ENCODE measurements around the gene RGMA.

Gene RGMA

DNA sequence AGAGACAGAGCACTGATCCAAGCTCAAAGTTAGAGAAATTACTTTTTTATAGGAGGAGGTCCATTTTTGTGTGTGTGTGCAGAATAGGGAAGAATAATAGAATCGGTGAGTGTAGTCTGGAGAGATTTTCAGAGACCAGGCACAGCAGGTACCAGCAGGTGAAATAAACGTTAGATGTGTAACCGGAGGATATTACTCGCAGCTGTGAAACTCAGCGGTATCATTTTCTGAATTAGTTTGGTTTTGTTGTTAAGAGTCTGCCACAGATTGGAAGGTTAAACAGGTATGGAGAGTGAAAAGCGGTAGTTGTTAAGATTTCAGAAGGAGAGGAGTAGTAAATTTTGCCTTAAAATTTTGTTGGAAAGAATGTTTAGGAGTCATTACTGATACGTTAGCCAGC is 69.9 kb downstream of the RGMA start:
- TF ChIP-seq CTCF (IDR thresholded peaks at IDR 0.05) (no peak), ZFX (IDR thresholded peaks at IDR 0.05; ENCODE audit: borderline replicate concordance) (no peak)
- H3K27ac ChIP-seq = no peak overlapping the region

- TF ChIP-seq ZFX (IDR thresholded peaks at IDR 0.05; ENCODE audit: borderline replicate concordance) (no peak), CTCF (IDR thresholded peaks at IDR 0.05) (peak; percentile 23; the same call in 1 of the 2 replicates)
- no peak overlapping the region for H3K27ac ChIP-seq
Measured at GRCh38 chr15:93018574-93018973, 70.4 kb downstream of the RGMA start.

- no peak overlapping the region for H3K27ac ChIP-seq
- no peak for TF ChIP-seq ZFX (IDR thresholded peaks at IDR 0.05; ENCODE audit: borderline replicate concordance)
- no peak for TF ChIP-seq CTCF (IDR thresholded peaks at IDR 0.05)
Measured at GRCh38 chr15:93017526-93017925, 71.5 kb downstream of the RGMA start.

DNA sequence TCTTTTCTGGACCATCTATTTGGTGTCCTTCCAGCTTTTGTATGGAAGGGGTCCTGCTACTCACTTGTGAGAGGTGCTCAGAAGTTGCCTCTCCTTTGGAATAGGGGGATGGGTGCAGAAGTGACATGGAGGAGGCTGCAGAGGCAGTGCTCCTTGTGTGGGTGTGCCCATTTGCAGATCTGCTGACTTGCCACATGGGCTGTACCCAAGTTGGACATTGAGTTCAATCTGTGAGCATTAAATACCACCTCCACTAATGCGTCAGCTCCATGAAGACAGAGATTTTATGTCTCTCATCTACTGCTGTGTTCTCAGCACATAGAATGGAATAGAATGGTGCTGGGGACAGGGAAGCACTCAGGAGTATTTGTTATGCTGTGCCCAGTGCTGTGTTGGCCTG is 76.2 kb downstream of the RGMA start:
- TF ChIP-seq CTCF (IDR thresholded peaks at IDR 0.05) (no peak), ZFX (IDR thresholded peaks at IDR 0.05; ENCODE audit: borderline replicate concordance) (no peak)
- no peak overlapping the region for H3K27ac ChIP-seq

DNA sequence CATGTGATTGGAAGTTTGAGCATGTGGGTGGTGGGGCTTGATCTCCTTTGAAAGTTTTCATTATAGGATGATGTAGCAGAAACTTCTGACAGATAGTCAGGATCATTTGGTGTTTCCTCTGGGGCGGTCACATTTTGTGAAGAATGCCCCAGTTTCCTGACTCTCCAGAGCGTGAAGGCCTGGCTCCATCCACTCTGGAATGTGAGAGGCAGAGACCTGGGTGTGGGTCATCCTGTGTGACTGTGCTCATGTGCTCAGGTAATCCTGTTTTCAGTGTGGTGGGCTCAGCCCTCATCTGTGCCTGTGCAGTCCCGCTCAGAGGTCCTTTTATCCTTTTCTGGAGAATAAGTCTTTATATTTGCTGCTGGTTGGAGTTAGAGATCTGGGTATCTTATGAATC is 81.0 kb downstream of the RGMA start:
- no peak for TF ChIP-seq ZFX (IDR thresholded peaks at IDR 0.05; ENCODE audit: borderline replicate concordance)
- no peak for TF ChIP-seq CTCF (IDR thresholded peaks at IDR 0.05)
- no peak overlapping the region for H3K27ac ChIP-seq

- no peak for TF ChIP-seq CTCF (IDR thresholded peaks at IDR 0.05)
- no peak for TF ChIP-seq ZFX (IDR thresholded peaks at IDR 0.05; ENCODE audit: borderline replicate concordance)
- no peak overlapping the region for H3K27ac ChIP-seq
Measured at GRCh38 chr15:93005133-93005532, 83.9 kb downstream of the RGMA start.

- H3K27ac ChIP-seq = no peak overlapping the region
- TF ChIP-seq ZFX (IDR thresholded peaks at IDR 0.05; ENCODE audit: borderline replicate concordance) (no peak), CTCF (IDR thresholded peaks at IDR 0.05) (peak; percentile 27; the same call in 1 of the 2 replicates)
Measured at GRCh38 chr15:93001881-93002280, 87.1 kb downstream of the RGMA start.
